ENCODE data around the gene ZSWIM6.

- TF ChIP-seq CTCF (conservative IDR thresholded peaks at IDR 0.05), result no peak
- TF ChIP-seq ZFX (IDR thresholded peaks at IDR 0.05), result no peak
Observed at GRCh38 chr5:61465496-61465895, 133.4 kb downstream of the ZSWIM6 start.

Data from C4-2B (cell line).